ENCODE results near the gene AK8. TPM values are rescaled to one million over a fixed set of nuclear protein-coding genes. Genes with fewer than 3 reads are reported as not detected.
A peak's percentile ranks its signal among the peaks of the same experiment; 100 is the strongest.

AK8 gene
- total and polyA plus RNA-seq, 9 of the 15 experiments (the other 6 are each of a cell fraction or from before 2014, with no cell fraction given) = 0.06 to 0.37 TPM; not detected in 7

DNA sequence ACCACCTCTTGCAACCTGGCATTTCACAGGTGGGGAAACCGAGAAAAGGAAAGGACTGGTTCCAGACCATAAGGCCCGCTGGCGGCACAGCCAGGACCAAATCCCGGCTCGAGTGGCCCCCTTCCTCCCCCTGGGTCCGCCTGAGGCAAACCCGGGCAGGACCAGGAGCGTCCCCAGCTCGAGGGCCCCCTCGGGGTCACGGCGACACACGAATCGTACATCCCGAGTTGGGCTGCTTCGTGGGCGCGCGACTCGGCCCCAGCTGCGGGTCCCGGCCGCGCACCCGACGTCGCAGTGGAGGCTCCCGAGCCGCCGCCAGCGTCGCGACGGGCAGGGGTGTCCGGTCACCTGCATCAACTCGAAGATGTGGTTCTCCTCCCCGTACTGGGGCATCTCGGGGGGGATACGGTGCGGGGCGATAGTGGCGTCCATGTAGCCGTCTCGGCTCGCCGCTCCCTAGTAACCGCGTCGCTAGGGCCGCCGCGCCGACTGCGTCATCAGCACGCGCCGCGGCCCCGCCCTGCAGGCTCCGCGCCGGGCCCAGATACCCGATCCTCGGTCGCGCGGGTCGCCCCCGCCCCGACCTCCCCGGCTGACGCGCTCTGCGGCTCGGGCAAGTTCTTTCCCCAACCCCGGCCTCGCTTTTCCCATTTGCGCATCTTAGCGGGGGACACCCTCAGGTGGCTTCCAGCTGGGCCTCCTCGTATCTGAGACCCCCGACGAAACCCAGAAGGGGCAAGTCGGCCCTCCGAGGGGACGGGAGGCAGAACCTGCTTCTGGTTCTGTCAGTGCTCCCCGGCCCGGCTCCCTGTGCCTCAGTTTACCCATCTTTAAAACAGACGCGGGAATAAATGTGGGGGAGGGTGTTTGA, at the start of gene AK8 (continued):
- TF ChIP-seq, protein P1, sequence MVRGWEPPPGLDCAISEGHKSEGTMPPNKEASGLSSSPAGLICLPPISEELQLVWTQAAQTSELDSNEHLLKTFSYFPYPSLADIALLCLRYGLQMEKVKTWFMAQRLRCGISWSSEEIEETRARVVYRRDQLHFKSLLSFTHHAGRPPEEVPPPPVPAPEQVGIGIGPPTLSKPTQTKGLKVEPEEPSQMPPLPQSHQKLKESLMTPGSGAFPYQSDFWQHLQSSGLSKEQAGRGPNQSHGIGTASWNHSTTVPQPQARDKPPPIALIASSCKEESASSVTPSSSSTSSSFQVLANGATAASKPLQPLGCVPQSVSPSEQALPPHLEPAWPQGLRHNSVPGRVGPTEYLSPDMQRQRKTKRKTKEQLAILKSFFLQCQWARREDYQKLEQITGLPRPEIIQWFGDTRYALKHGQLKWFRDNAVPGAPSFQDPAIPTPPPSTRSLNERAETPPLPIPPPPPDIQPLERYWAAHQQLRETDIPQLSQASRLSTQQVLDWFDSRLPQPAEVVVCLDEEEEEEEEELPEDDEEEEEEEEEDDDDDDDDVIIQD (CRISPR knock-in tag; IDR thresholded peaks at IDR 0.05) = no peak
- TF ChIP-seq NR1H2 (CRISPR knock-in tag; IDR thresholded peaks at IDR 0.05) (0 out of 2 replicates have a peak, but pooled peaks have one; percentile 18), MCM5 (IDR thresholded peaks at IDR 0.05; ENCODE audit: low read depth) (no peak), YY1 (IDR thresholded peaks at IDR 0.05; ENCODE audit: borderline replicate concordance in 1 of 3, control insufficient read depth in 1 of 3, extremely low read depth in 1 of 3, insufficient read depth in 3 of 3, insufficient read length in 1 of 3, insufficient replicate concordance in 2 of 3, low read depth in 1 of 3, low read length in 2 of 3) (peak in 1 of 3 experiments; percentile 48), ZFX (CRISPR knock-in tag; IDR thresholded peaks at IDR 0.05) (peak; percentile 91), GABPB1 (CRISPR knock-in tag; IDR thresholded peaks at IDR 0.05) (peak; percentile 61), YBX1 (IDR thresholded peaks at IDR 0.05) (no peak), ETV6 (IDR thresholded peaks at IDR 0.05; ENCODE audit: borderline replicate concordance in 1 of 2, low read depth in 2 of 2, low read length in 1 of 2) (no peak), ETV6 (CRISPR knock-in tag; IDR thresholded peaks at IDR 0.05; ENCODE audit: borderline replicate concordance) (no peak), ZNF165 (CRISPR knock-in tag; IDR thresholded peaks at IDR 0.05; ENCODE audit: borderline replicate concordance) (no peak)
- TF ChIP-seq, protein P2, sequence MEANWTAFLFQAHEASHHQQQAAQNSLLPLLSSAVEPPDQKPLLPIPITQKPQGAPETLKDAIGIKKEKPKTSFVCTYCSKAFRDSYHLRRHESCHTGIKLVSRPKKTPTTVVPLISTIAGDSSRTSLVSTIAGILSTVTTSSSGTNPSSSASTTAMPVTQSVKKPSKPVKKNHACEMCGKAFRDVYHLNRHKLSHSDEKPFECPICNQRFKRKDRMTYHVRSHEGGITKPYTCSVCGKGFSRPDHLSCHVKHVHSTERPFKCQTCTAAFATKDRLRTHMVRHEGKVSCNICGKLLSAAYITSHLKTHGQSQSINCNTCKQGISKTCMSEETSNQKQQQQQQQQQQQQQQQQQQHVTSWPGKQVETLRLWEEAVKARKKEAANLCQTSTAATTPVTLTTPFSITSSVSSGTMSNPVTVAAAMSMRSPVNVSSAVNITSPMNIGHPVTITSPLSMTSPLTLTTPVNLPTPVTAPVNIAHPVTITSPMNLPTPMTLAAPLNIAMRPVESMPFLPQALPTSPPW (CRISPR knock-in tag; IDR thresholded peaks at IDR 0.05) = peak; percentile 86
- TF ChIP-seq, protein P3, sequence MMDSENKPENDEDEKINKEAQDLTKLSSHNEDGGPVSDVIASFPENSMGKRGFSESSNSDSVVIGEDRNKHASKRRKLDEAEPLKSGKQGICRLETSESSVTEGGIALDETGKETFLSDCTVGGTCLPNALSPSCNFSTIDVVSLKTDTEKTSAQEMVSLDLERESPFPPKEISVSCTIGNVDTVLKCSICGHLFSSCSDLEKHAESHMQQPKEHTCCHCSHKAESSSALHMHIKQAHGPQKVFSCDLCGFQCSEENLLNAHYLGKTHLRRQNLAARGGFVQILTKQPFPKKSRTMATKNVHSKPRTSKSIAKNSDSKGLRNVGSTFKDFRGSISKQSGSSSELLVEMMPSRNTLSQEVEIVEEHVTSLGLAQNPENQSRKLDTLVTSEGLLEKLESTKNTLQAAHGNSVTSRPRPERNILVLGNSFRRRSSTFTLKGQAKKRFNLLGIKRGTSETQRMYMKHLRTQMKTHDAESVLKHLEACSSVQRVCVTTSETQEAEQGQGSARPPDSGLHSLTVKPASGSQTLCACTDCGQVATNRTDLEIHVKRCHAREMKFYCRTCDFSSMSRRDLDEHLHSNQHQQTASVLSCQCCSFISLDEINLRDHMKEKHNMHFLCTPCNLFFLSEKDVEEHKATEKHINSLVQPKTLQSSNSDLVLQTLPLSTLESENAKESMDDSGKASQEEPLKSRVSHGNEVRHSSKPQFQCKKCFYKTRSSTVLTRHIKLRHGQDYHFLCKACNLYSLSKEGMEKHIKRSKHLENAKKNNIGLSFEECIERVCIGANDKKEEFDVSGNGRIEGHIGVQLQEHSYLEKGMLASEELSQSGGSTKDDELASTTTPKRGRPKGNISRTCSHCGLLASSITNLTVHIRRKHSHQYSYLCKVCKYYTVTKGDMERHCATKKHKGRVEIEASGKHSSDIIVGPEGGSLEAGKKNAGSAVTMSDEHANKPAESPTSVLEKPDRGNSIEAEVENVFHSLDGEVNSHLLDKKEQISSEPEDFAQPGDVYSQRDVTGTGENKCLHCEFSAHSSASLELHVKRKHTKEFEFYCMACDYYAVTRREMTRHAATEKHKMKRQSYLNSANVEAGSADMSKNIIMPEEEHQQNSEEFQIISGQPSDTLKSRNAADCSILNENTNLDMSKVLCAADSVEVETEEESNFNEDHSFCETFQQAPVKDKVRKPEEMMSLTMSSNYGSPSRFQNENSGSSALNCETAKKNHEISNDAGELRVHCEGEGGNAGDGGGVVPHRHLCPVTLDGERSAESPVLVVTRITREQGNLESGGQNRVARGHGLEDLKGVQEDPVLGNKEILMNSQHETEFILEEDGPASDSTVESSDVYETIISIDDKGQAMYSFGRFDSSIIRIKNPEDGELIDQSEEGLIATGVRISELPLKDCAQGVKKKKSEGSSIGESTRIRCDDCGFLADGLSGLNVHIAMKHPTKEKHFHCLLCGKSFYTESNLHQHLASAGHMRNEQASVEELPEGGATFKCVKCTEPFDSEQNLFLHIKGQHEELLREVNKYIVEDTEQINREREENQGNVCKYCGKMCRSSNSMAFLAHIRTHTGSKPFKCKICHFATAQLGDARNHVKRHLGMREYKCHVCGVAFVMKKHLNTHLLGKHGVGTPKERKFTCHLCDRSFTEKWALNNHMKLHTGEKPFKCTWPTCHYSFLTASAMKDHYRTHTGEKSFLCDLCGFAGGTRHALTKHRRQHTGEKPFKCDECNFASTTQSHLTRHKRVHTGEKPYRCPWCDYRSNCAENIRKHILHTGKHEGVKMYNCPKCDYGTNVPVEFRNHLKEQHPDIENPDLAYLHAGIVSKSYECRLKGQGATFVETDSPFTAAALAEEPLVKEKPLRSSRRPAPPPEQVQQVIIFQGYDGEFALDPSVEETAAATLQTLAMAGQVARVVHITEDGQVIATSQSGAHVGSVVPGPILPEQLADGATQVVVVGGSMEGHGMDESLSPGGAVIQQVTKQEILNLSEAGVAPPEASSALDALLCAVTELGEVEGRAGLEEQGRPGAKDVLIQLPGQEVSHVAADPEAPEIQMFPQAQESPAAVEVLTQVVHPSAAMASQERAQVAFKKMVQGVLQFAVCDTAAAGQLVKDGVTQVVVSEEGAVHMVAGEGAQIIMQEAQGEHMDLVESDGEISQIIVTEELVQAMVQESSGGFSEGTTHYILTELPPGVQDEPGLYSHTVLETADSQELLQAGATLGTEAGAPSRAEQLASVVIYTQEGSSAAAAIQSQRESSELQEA (IDR thresholded peaks at IDR 0.05; ENCODE audit: low read depth) = no peak
- TF ChIP-seq, protein P4, sequence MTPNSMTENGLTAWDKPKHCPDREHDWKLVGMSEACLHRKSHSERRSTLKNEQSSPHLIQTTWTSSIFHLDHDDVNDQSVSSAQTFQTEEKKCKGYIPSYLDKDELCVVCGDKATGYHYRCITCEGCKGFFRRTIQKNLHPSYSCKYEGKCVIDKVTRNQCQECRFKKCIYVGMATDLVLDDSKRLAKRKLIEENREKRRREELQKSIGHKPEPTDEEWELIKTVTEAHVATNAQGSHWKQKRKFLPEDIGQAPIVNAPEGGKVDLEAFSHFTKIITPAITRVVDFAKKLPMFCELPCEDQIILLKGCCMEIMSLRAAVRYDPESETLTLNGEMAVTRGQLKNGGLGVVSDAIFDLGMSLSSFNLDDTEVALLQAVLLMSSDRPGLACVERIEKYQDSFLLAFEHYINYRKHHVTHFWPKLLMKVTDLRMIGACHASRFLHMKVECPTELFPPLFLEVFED (CRISPR knock-in tag; conservative IDR thresholded peaks at IDR 0.05) = no peak

Measured in K562 (cell line).